ENCODE measurements around the gene PPM1F. TPM values are rescaled to one million over a fixed set of nuclear protein-coding genes. Genes with fewer than 3 reads are reported as not detected.

PPM1F gene
- total RNA-seq, 5 donors from 2014 or later (not counting 1 experiment from before 2014, with no cell fraction given): 18.7 to 29.9 (median 24.4) TPM

- WGBS (ENCODE audit: insufficient coverage): 90% methylated on average over 3 of the region's 7 CpGs
- H3K4me3 ChIP-seq (ENCODE audit: control insufficient read depth in 1 of 2, extremely low read depth in 1 of 2, low read length in 1 of 2): no peak overlapping the region
- CTCF ChIA-PET: interaction anchor here (0.6 to 1.5 kb wide), 3 partner anchors 8 to 360 kb away, joined by 4 to 5 read pairs (median 4); no protein-coding TSS in a partner anchor
- peaks cover 5% of the 10 kb centered on the region for H3K36me3 Mint-ChIP-seq
- ATAC-seq (replicated peaks in 1 of 4) (no peak), DNase-seq (no peak)
- H3K9me3 ChIP-seq: no peaks in the 10 kb centered on the region
- POLR2A ChIA-PET: no interaction called here
- H3K27ac Mint-ChIP-seq: no peak overlapping the region
- peaks cover 8 to 17% of the 10 kb centered on the region in 2 donors for H3K36me3 ChIP-seq (ENCODE audit: control insufficient read depth in 2 of 2, extremely low read depth in 1 of 2, insufficient read depth in 1 of 2, low read length in 1 of 2)
- no peaks in the 10 kb centered on the region for H3K9me3 Mint-ChIP-seq
- H3K4me3 Mint-ChIP-seq: no peak overlapping the region
- no peak overlapping the region for H3K27ac ChIP-seq (ENCODE audit: low read length)
- no peaks in the 10 kb centered on the region for H3K27me3 Mint-ChIP-seq
- peaks cover 14 to 27% (median 25%) of the 10 kb centered on the region in 3 donors for H3K4me1 Mint-ChIP-seq
- peaks cover 0 to 9% of the 10 kb centered on the region in 2 experiments for H3K27me3 ChIP-seq (replicated peaks in 1 of 2; ENCODE audit: control insufficient read depth in 2 of 2, extremely low read depth in 1 of 2, insufficient read depth in 2 of 2, low read length in 1 of 2)
- H3K4me1 ChIP-seq (ENCODE audit: control insufficient read depth in 1 of 2, extremely low read depth in 1 of 2, insufficient read depth in 2 of 2, low read length in 2 of 2): peaks cover 0 to 23% of the 10 kb centered on the region in 2 experiments
Observed at GRCh38 chr22:21948824-21949568, 3.7 kb downstream of the PPM1F start.

DNA sequence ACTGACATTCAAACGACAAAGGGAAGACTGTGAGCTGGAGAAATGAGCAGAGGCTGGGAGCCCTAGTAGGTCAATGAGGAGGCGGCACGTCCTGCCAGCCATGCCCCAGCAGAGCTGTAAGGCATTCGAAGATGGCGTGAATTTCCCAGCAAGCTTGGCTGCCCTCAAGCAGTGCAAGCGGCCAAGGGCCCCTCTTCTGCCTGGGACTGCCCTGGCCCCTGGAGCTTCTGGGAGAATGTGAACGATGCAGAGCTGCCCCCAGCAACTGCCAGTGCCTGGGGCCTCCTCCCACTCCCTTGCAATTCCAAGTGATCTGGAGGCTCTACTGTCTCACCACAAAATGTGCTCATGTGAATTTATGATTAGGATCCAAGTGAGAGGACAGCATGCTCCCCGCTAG is 4.3 kb downstream of the PPM1F start:
- no peak overlapping the region for H3K27ac Mint-ChIP-seq
- no peak overlapping the region for H3K27ac ChIP-seq (ENCODE audit: low read length)
- WGBS (ENCODE audit: insufficient coverage): 70% methylated on average over 5 of the region's 8 CpGs

DNA sequence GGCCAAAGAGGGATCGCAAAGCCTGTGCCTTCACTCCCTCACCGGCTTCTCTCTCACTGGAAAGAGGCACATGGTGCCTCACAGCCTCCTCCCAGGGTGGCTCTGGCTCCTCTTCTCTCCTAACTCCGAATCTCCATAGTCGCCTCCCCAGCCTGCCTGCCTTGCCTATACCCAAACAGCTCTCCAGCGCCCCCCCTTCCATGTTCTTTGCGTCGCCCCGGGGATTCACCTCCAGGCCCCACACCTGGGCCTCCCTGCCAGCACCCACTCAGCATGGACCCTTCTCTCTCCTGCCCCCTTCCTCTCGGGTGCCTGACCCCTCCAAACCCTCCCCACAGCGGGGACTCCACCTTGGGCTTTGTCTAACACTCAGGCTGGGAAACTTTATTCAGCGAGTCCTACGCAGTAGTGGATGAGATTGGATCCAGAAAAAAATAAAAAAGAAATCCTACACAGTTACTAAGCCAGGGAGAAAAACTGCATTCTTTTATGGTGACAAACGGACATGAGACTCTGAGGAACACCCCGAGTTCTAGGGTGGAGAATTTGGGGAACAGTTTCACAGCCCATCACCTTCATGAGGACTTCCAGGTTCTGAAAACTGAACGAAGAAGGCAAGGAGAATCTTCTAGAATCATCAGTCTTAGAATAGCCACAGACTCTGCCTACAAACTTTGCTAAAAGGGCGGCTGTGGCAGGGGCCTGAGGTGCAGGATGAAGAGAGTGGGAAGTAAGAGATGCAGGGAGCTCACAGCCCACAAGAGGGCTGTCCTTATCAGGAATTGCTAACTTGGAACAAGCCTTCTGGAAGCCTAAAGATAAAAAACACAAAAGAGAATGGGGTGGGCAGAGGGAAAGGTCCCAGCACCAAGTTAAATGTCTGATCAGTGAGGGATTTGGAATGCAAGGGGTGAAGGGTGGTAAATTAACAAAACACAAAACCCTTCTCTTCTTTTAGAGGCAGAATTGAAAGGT is 5.3 kb downstream of the PPM1F start:
- Histone ChIP-seq H3K27ac (ENCODE audit: low read length) (no peak overlapping the region), H3K4me3 (ENCODE audit: control insufficient read depth in 1 of 2, extremely low read depth in 1 of 2, low read length in 1 of 2) (no peak overlapping the region), H3K36me3 (ENCODE audit: control insufficient read depth in 2 of 2, extremely low read depth in 1 of 2, insufficient read depth in 1 of 2, low read length in 1 of 2) (peaks cover 8 to 17% of the 10 kb centered on the region in 2 donors), H3K4me1 (ENCODE audit: control insufficient read depth in 1 of 2, extremely low read depth in 1 of 2, insufficient read depth in 2 of 2, low read length in 2 of 2) (peaks cover 0 to 19% of the 10 kb centered on the region in 2 experiments), H3K9me3 (no peaks in the 10 kb centered on the region), H3K27me3 (replicated peaks in 1 of 2; ENCODE audit: control insufficient read depth in 2 of 2, extremely low read depth in 1 of 2, insufficient read depth in 2 of 2, low read length in 1 of 2) (peaks cover 0 to 4% of the 10 kb centered on the region in 2 experiments)
- Mint-ChIP-seq H3K36me3 (peaks cover 5% of the 10 kb centered on the region), H3K4me1 (peaks cover 21 to 31% (median 28%) of the 10 kb centered on the region in 3 donors), H3K27me3 (no peaks in the 10 kb centered on the region), H3K27ac (peak overlapping the region in 1 of 2 donors; percentile 2), H3K9me3 (no peaks in the 10 kb centered on the region), H3K4me3 (no peak overlapping the region)
- WGBS (ENCODE audit: insufficient coverage): 89% methylated on average over 9 of the region's 16 CpGs
- POLR2A ChIA-PET: no interaction called here
- CTCF ChIA-PET: no interaction called here
- DNase-seq: no peak
- ATAC-seq (replicated peaks in 1 of 4): no peak

More for the DNA sequence above, 4.3 kb downstream of the PPM1F start:
- no peak for ATAC-seq (replicated peaks in 1 of 4)
- no peaks in the 10 kb centered on the region for H3K9me3 ChIP-seq
- H3K9me3 Mint-ChIP-seq: no peaks in the 10 kb centered on the region
- ChIA-PET POLR2A (no interaction called here), CTCF (no interaction called here)
- H3K4me1 Mint-ChIP-seq: peaks cover 14 to 31% (median 25%) of the 10 kb centered on the region in 3 donors
- peaks cover 0 to 9% of the 10 kb centered on the region in 2 experiments for H3K27me3 ChIP-seq (replicated peaks in 1 of 2; ENCODE audit: control insufficient read depth in 2 of 2, extremely low read depth in 1 of 2, insufficient read depth in 2 of 2, low read length in 1 of 2)
- no peaks in the 10 kb centered on the region for H3K27me3 Mint-ChIP-seq
- peaks cover 8 to 17% of the 10 kb centered on the region in 2 donors for H3K36me3 ChIP-seq (ENCODE audit: control insufficient read depth in 2 of 2, extremely low read depth in 1 of 2, insufficient read depth in 1 of 2, low read length in 1 of 2)
- no peak overlapping the region for H3K4me3 ChIP-seq (ENCODE audit: control insufficient read depth in 1 of 2, extremely low read depth in 1 of 2, low read length in 1 of 2)
- H3K36me3 Mint-ChIP-seq: peaks cover 5% of the 10 kb centered on the region
- no peak for DNase-seq
- H3K4me1 ChIP-seq (ENCODE audit: control insufficient read depth in 1 of 2, extremely low read depth in 1 of 2, insufficient read depth in 2 of 2, low read length in 2 of 2): peaks cover 0 to 23% of the 10 kb centered on the region in 2 experiments
- H3K4me3 Mint-ChIP-seq: no peak overlapping the region

DNA sequence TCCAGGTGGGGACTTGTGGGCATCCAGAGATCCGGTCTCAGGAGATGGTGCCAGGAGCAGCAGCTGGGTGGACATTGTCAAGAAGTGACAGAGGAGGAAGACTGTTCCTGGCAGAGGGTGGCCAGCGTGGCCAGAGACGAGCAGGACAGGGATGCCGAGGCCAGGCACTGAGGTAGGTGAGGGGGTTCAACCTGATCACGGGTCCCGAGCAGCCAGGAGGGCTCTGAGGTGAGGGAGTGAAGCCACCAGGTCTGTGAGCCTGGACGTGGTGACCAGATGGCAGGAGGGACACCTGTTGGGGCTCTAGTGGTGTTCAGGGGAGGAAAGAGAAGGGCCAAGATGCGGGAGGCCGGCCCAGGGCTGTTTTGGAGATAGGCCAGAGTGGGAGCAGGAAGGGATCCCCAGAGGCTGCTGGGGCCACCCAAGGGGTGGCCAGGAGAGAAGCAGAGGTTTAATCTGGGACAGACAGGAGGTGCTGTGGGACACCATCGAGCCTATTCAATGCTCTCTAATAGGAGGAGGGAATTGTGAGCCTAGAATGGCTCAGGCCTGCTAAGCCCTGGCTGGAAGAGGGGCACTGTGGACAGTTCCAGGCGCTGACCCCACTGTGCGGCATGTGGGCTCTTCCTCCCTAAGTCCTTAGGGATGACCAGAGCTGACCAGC is 6.3 kb downstream of the PPM1F start:
- Mint-ChIP-seq H3K27me3 (no peaks in the 10 kb centered on the region), H3K27ac (no peak overlapping the region), H3K9me3 (no peaks in the 10 kb centered on the region), H3K4me1 (peaks cover 20 to 33% (median 29%) of the 10 kb centered on the region in 3 donors), H3K36me3 (peaks cover 5% of the 10 kb centered on the region), H3K4me3 (no peak overlapping the region)
- Histone ChIP-seq H3K4me1 (ENCODE audit: control insufficient read depth in 1 of 2, extremely low read depth in 1 of 2, insufficient read depth in 2 of 2, low read length in 2 of 2) (peaks cover 0 to 14% of the 10 kb centered on the region in 2 experiments), H3K27ac (ENCODE audit: low read length) (no peak overlapping the region), H3K27me3 (replicated peaks in 1 of 2; ENCODE audit: control insufficient read depth in 2 of 2, extremely low read depth in 1 of 2, insufficient read depth in 2 of 2, low read length in 1 of 2) (no peaks in the 10 kb centered on the region), H3K9me3 (no peaks in the 10 kb centered on the region), H3K4me3 (ENCODE audit: control insufficient read depth in 1 of 2, extremely low read depth in 1 of 2, low read length in 1 of 2) (no peak overlapping the region), H3K36me3 (ENCODE audit: control insufficient read depth in 2 of 2, extremely low read depth in 1 of 2, insufficient read depth in 1 of 2, low read length in 1 of 2) (peaks cover 8 to 17% of the 10 kb centered on the region in 2 donors)
- WGBS (ENCODE audit: insufficient coverage): 95% methylated on average over 10 of the region's 12 CpGs
- POLR2A ChIA-PET: no interaction called here
- ATAC-seq (replicated peaks in 1 of 4) (no peak), DNase-seq (no peak)
- CTCF ChIA-PET: no interaction called here

DNA sequence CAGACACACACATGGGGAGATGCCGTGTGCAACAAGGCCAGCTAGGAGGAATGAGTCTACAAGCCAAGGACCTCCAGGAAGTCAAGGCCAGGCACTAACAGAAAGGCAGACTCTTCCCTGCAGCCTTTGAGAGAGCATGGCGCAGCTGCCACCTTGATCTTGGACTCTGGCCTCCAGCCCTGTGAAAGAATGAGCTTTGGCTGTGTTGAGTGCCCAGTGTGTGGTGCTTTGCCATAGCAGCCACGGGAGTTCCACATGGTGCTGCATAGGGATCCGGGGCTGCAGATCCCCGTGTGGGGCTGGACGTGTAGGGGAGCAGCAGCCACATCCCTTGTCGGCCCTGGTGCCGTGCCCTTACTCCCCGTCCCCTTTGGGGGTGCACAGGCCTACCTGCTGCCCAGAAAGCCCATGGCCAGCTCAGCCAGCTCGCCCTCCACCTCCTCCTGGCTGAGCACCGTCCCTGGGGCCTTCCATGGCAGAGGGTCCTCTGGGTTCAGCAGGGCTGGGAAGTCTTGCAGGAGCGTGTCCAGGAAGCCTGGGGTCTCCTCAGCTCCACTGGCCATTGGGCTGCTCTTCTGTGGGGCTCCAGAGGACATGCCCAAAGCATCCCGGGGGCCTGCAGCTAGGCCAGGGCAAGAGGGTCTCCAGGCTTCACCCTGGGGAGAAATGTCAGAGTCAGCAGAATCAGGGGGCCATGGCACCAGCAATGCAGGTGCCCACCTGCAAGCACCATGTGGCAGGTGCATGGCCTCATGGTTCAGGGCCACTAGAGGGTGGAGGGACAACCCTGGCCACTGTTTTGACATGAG is 7.0 kb downstream of the PPM1F start:
- ChIA-PET POLR2A (no interaction called here), CTCF (interaction anchor here in 1 of 2 donors (0.5 kb wide), 1 partner anchor 30 kb away, joined by 4 read pairs; no protein-coding TSS in a partner anchor)
- Histone ChIP-seq H3K4me1 (ENCODE audit: control insufficient read depth in 1 of 2, extremely low read depth in 1 of 2, insufficient read depth in 2 of 2, low read length in 2 of 2) (peaks cover 0 to 11% of the 10 kb centered on the region in 2 experiments), H3K36me3 (ENCODE audit: control insufficient read depth in 2 of 2, extremely low read depth in 1 of 2, insufficient read depth in 1 of 2, low read length in 1 of 2) (peaks cover 8 to 17% of the 10 kb centered on the region in 2 donors), H3K27me3 (replicated peaks in 1 of 2; ENCODE audit: control insufficient read depth in 2 of 2, extremely low read depth in 1 of 2, insufficient read depth in 2 of 2, low read length in 1 of 2) (no peaks in the 10 kb centered on the region), H3K9me3 (no peaks in the 10 kb centered on the region), H3K4me3 (ENCODE audit: control insufficient read depth in 1 of 2, extremely low read depth in 1 of 2, low read length in 1 of 2) (no peak overlapping the region), H3K27ac (ENCODE audit: low read length) (no peak overlapping the region)
- Mint-ChIP-seq H3K4me3 (no peak overlapping the region), H3K27me3 (no peaks in the 10 kb centered on the region), H3K9me3 (no peaks in the 10 kb centered on the region), H3K27ac (no peak overlapping the region), H3K4me1 (peaks cover 22 to 33% (median 30%) of the 10 kb centered on the region in 3 donors), H3K36me3 (peaks cover 5% of the 10 kb centered on the region)
- DNase-seq (no peak), ATAC-seq (replicated peaks in 1 of 4) (no peak)
- 95% methylated on average over 13 of the region's 13 CpGs for WGBS (ENCODE audit: insufficient coverage)

Data from T-cell (primary cell).